ENCODE data around the gene ERC2. TPM values are rescaled to one million over a fixed set of nuclear protein-coding genes. Genes with fewer than 3 reads are reported as not detected.

Gene ERC2
- total and polyA plus RNA-seq, 9 donors = 1.2 to 9.4 (median 5.4) TPM

DNA sequence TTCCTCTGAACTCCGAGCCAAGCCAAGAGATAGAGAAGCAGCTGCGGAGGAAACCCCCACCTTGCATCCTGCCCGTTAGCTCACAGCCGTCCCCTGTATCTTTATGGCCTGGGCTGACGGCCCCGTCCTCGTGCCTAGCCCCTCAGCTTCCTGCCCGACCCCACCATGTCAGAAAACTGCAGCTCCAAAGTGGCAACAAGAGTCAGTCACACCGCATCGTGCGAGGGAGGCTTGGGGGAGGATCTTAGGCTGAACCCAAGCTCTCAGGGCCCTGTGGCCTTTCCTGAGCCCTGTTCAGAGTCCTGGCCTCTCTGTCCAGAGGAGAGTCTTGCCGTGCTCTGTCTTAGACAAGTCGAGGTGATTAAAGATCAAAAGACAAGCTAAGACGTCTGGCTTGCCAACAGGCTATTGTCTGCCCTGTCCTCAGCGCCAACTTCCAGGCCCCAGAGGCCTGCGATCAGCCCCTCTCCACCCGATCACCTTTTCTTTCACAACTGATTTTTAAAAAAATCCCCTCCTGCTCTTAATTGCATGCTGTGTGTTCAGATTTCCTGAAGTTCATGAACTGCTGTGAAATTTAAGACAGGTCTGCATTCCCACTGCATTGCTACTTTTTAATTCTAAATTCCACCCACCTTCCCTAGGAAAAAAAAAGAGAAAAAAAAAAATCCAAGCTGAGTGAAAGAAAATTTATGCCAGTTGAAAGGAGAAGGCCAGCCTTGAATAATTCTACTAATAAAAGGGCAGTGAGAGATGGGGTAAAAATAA lies 891.5 kb downstream of the ERC2 start:
- intact Hi-C loops (cut with DNase I) = no loop called here
- WGBS, 3 donors = 45 to 53% (median 52%) methylated on average over 17 of the region's 17 CpGs

DNA sequence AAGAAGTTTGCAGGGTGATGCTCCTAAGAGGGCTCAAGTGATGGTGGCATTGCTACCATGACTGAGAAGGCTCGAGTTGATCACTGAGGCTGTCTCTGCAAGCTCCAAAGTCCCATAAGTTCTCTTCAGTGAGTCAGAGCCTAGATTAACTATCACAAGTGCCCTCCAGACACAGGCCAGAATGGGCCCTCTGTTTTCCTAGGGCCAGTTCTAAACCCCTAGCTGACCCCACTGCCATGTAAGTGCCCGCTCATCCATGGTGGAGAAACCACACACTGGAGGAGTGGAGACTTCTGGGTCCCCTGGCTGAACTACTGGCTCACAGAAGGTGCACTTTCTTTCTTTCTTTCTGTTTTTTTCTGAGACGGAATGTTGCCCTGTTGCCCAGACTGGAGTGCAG lies 893.6 kb downstream of the ERC2 start:
- no peaks in the 10 kb centered on the region for H3K4me1 ChIP-seq (ENCODE audit: insufficient read depth)
- intact Hi-C loops (cut with DNase I) = no loop called here
- no peak for DNase-seq
- H3K4me3 ChIP-seq = no peak overlapping the region
- no peaks in the 10 kb centered on the region for H3K36me3 ChIP-seq
- no peaks in the 10 kb centered on the region for H3K9me3 ChIP-seq
- no peaks in the 10 kb centered on the region for H3K27me3 ChIP-seq
- H3K27ac ChIP-seq = no peak overlapping the region
- 92 to 100% (median 97%) methylated on average over 3 of the region's 3 CpGs for WGBS, 3 donors
- no peak for TF ChIP-seq POLR2A (IDR thresholded peaks at IDR 0.05)
- TF ChIP-seq CTCF (IDR thresholded peaks at IDR 0.05) = no peak
- no peak for TF ChIP-seq EP300 (IDR thresholded peaks at IDR 0.05)

More for the DNA sequence above, 891.5 kb downstream of the ERC2 start:
- TF ChIP-seq CTCF (IDR thresholded peaks at IDR 0.05) = no peak
- no peak for TF ChIP-seq POLR2A (IDR thresholded peaks at IDR 0.05)
- no peak for TF ChIP-seq EP300 (IDR thresholded peaks at IDR 0.05)
- no peak for DNase-seq
- no peaks in the 10 kb centered on the region for H3K27me3 ChIP-seq
- no peaks in the 10 kb centered on the region for H3K36me3 ChIP-seq
- H3K9me3 ChIP-seq = no peaks in the 10 kb centered on the region
- H3K27ac ChIP-seq = no peak overlapping the region
- no peaks in the 10 kb centered on the region for H3K4me1 ChIP-seq (ENCODE audit: insufficient read depth)
- no peak overlapping the region for H3K4me3 ChIP-seq

DNA sequence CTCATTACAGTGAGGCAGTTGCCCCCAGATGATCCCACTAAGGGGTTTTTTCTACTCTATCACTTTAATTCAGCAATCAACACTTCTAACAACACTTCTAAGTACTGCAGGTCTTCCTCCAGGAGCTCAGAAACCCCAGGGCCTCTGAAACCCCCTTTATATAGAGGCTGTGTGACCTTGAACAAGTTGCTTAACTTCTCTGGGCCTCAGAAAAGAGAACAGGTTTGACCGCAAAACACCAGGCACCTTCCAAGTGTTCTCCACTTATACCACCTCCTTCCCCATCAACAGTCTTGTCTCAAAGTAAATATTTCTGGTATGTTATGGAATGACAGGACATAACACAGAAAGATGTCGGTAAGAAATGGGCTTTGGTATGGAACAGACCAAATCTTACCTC lies 895.5 kb downstream of the ERC2 start:
- H3K27me3 ChIP-seq = no peaks in the 10 kb centered on the region
- H3K36me3 ChIP-seq = no peaks in the 10 kb centered on the region
- no peaks in the 10 kb centered on the region for H3K4me1 ChIP-seq (ENCODE audit: insufficient read depth)
- no peak overlapping the region for H3K4me3 ChIP-seq
- TF ChIP-seq CTCF (IDR thresholded peaks at IDR 0.05) (no peak), POLR2A (IDR thresholded peaks at IDR 0.05) (no peak), EP300 (IDR thresholded peaks at IDR 0.05) (no peak)
- intact Hi-C loops (cut with DNase I) = no loop called here
- no peak for DNase-seq
- WGBS, 3 donors = 91 to 95% (median 92%) methylated on average over 2 of the region's 2 CpGs
- no peak overlapping the region for H3K27ac ChIP-seq
- H3K9me3 ChIP-seq = no peaks in the 10 kb centered on the region

DNA sequence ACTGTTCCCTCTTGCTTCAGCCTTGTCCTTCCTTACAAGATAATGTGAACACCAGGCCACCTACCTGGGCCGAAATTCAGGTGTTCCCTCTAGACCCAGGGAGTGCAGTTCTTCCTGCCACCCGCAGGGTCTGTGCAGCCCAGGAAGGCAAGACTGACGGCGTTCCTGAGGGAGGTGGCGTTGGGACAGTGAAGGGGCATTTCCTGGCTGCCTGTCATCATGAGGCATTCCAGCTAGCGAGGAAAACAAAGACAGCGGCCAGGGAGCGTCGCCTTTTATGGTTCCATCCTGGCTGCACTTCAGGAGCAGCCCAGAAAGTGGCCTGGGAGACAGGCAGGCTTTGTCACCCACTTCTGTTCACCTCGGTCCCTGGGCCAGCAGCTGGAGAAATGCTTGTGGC lies 896.4 kb downstream of the ERC2 start:
- intact Hi-C loops (cut with DNase I) = no loop called here
- no peak for TF ChIP-seq POLR2A (IDR thresholded peaks at IDR 0.05)
- no peak for TF ChIP-seq EP300 (IDR thresholded peaks at IDR 0.05)
- TF ChIP-seq CTCF (IDR thresholded peaks at IDR 0.05) = no peak
- Histone ChIP-seq H3K4me3 (no peak overlapping the region), H3K27ac (no peak overlapping the region), H3K27me3 (no peaks in the 10 kb centered on the region), H3K4me1 (ENCODE audit: insufficient read depth) (no peaks in the 10 kb centered on the region), H3K36me3 (no peaks in the 10 kb centered on the region), H3K9me3 (no peaks in the 10 kb centered on the region)
- DNase-seq = no peak
- WGBS, 3 donors = 44 to 48% (median 44%) methylated on average over 10 of the region's 10 CpGs

Data from ovary (tissue), 9 donors.